PC-9 (cell line): ENCODE results near the gene VPS39. TPM values are rescaled to one million over a fixed set of nuclear protein-coding genes. Genes with fewer than 3 reads are reported as not detected.

Experiments
- BruUV-seq: library from RNA; stranded (reverse); fragments of 400-500 nt; replicated peaks from 2 replicates; lab custom pipeline; 2021; lab: Mats Ljungman, UMichigan
- CTCF ChIA-PET: fragments of 300-600 bp; sonication (Branson Sonifier 250); formaldehyde crosslinking; loops from one replicate; lab custom pipeline; 2022; ENCODE audit warnings: antibody characterized with exemption; lab: Charles Lee
- POLR2A ChIA-PET: fragments of 300-600 bp; sonication (Branson Sonifier 250); formaldehyde crosslinking; loops from one replicate; lab custom pipeline; 2022; ENCODE audit warnings: antibody characterized with exemption; ENCODE audit not compliant: unreplicated experiment; lab: Charles Lee
- DNase-seq, 2 experiments: peaks; one replicate each; pipeline versions ENCODE4 v3.0.0 to v3.0.0-alpha.2; 2015 to 2022; ENCODE audit warnings: mixed read lengths in 1 of 2
- H2AFZ ChIP-seq: fragments of 200-600 bp; sonication (generic); 2 replicates; pipeline ENCODE4 v1.8.1; 2017; ENCODE audit warnings: antibody characterized with exemption
- H3F3A ChIP-seq: fragments of 200-600 bp; sonication (generic); 2 replicates; pipeline ENCODE4 v1.8.1; 2017; ENCODE audit warnings: antibody characterized with exemption, mild to moderate bottlenecking, low read depth; ENCODE audit not compliant: insufficient read depth
- H3K27ac ChIP-seq: fragments of 200-600 bp; sonication (generic); 2 replicates; pipeline ENCODE4 v1.6.1; 2016; ENCODE audit warnings: mixed run types
- H3K27me3 ChIP-seq: fragments of 200-600 bp; sonication (generic); 2 replicates; pipeline ENCODE4 v1.6.1; 2016; ENCODE audit warnings: low read depth, mixed run types; ENCODE audit not compliant: insufficient read depth
- H3K36me3 ChIP-seq: fragments of 200-600 bp; sonication (generic); 2 replicates; pipeline ENCODE4 v1.6.1; 2016; ENCODE audit warnings: low read depth, mixed run types
- H3K4me1 ChIP-seq: fragments of 200-600 bp; sonication (generic); replicated peaks from 2 replicates; pipeline ENCODE4 v1.6.1; 2016; ENCODE audit warnings: mixed run types; ENCODE audit not compliant: insufficient read depth
- H3K4me2 ChIP-seq: fragments of 200-600 bp; sonication (generic); 2 replicates; pipeline ENCODE4 v1.6.1; 2017; ENCODE audit warnings: mixed run types
- H3K4me3 ChIP-seq: fragments of 200-600 bp; sonication (generic); 2 replicates; pipeline ENCODE4 v1.6.1; 2016; ENCODE audit warnings: mixed run types
- H3K79me2 ChIP-seq: fragments of 200-600 bp; sonication (generic); 2 replicates; pipeline ENCODE4 v1.6.1; 2017; ENCODE audit warnings: low read depth, mixed run types
- H3K9me2 ChIP-seq: fragments of 200-600 bp; sonication (generic); 2 replicates; pipeline ENCODE4 v1.8.1; 2017; ENCODE audit warnings: mild to moderate bottlenecking; ENCODE audit not compliant: insufficient read depth
- H3K9me3 ChIP-seq: fragments of 200-600 bp; sonication (generic); 2 replicates; pipeline ENCODE4 v1.8.1; 2016; ENCODE audit warnings: low read depth; ENCODE audit not compliant: insufficient read depth
- H4K20me1 ChIP-seq: fragments of 200-600 bp; sonication (generic); 2 replicates; pipeline ENCODE4 v1.8.1; 2017; ENCODE audit not compliant: insufficient read depth
- EZH2 ChIP-seq: fragments of 200-600 bp; sonication (generic); IDR thresholded peaks from 2 replicates; pipeline ENCODE4 v1.8.0; 2017; ENCODE audit warnings: antibody characterized with exemption, low read depth
- intact Hi-C: fragments of 100-400 bp; cut with micrococcal nuclease; formaldehyde crosslinking; loops from one replicate; pipeline ENCODE4 v1.10.0; 2022; ENCODE audit not compliant: unreplicated experiment
- total RNA-seq: library from RNA; stranded (reverse); gene quantifications from 2 replicates; pipeline ENCODE4 v1.2.3, GENCODE V29; 2021
- TF ChIP-seq, protein P1 (sequence below): fragments of 200-600 bp; sonication (generic); conservative IDR thresholded peaks from 2 replicates; pipeline ENCODE4 v1.6.1; 2017; ENCODE audit warnings: mixed run types, antibody characterized with exemption, mild to moderate bottlenecking, moderate library complexity

VPS39 gene
- total RNA-seq, 1 experiment from 2014 or later = 57.6 TPM

GRCh38 chr15:42143356-42143755, 64.7 kb downstream of the VPS39 start:
- no peak for TF ChIP-seq EZH2
- TF ChIP-seq, protein P1, sequence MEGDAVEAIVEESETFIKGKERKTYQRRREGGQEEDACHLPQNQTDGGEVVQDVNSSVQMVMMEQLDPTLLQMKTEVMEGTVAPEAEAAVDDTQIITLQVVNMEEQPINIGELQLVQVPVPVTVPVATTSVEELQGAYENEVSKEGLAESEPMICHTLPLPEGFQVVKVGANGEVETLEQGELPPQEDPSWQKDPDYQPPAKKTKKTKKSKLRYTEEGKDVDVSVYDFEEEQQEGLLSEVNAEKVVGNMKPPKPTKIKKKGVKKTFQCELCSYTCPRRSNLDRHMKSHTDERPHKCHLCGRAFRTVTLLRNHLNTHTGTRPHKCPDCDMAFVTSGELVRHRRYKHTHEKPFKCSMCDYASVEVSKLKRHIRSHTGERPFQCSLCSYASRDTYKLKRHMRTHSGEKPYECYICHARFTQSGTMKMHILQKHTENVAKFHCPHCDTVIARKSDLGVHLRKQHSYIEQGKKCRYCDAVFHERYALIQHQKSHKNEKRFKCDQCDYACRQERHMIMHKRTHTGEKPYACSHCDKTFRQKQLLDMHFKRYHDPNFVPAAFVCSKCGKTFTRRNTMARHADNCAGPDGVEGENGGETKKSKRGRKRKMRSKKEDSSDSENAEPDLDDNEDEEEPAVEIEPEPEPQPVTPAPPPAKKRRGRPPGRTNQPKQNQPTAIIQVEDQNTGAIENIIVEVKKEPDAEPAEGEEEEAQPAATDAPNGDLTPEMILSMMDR = no peak
- H3K27me3 ChIP-seq = no peaks in the 10 kb centered on the region
- no peaks in the 10 kb centered on the region for H4K20me1 ChIP-seq
- no peak overlapping the region for H3K4me3 ChIP-seq
- no peak overlapping the region for H2AFZ ChIP-seq
- CTCF ChIA-PET = no interaction called here
- H3K9me3 ChIP-seq = no peaks in the 10 kb centered on the region; the same call in 1 of the 2 replicates
- POLR2A ChIA-PET = no interaction called here
- no peak for DNase-seq
- H3K27ac ChIP-seq = no peak overlapping the region
- BruUV-seq = no TSS peak
- H3K79me2 ChIP-seq = no peaks in the 10 kb centered on the region
- H3K36me3 ChIP-seq = no peaks in the 10 kb centered on the region
- no peak overlapping the region for H3K4me2 ChIP-seq
- no peaks in the 10 kb centered on the region for H3K9me2 ChIP-seq
- intact Hi-C loops = no loop called here
- H3K4me1 ChIP-seq = no peaks in the 10 kb centered on the region
- no peaks in the 10 kb centered on the region for H3F3A ChIP-seq

DNA sequence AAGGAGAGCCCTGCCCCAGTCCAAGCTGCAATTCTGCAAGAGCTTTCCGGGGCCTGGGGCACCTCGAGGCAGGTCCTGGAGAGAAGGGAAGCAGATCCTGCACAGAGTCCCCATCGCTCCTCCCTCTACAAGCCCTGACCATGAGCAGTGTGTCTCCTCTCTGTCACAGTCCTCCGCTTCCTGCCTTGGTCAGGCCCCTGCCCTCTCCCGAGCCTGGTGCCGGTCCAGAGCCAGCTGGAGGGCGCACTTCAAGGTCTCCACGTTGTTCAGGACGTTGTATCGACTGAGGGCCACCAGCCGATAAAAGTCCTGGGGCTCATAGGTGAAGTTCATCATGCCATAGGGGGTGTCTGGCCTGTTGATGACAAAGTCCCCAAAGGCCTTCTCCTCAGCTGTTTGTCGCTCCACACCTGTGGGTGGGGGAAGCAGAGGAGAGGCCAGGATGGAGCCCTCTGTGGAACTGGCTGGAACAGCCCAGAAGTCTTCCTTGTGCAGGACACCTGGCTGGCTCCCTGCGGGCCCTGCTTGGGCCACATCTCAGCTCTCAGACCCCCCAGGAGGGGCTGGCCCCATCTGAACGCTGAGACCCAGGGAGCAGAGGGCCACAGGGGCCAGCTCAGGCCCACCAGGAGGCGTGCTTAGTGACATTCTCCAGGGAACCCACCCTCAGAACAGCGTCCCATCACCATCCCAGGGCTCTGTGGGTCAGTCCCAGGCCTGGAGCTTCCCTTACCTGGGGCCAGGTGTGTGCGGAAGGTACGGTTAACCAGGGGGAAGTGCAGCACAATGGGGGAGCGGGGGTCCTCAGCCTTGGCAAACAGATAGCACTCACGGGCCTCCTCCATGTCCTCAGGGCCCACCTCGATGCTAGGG, 66.1 kb downstream of the VPS39 start:
- DNase-seq = no peak
- H3K4me1 ChIP-seq = no peaks in the 10 kb centered on the region
- H3K9me3 ChIP-seq = no peaks in the 10 kb centered on the region; the same call in 1 of the 2 replicates
- no peaks in the 10 kb centered on the region for H4K20me1 ChIP-seq
- H3K27ac ChIP-seq = no peak overlapping the region
- H3K4me2 ChIP-seq = no peak overlapping the region
- H3K36me3 ChIP-seq = no peaks in the 10 kb centered on the region
- no peak overlapping the region for H3K4me3 ChIP-seq
- H3K9me2 ChIP-seq = no peaks in the 10 kb centered on the region
- intact Hi-C loops = no loop called here
- CTCF ChIA-PET = interaction anchor here (0.6 kb wide), 1 partner anchor 152 kb away, joined by 3 read pairs; no protein-coding TSS in a partner anchor
- H3K27me3 ChIP-seq = no peaks in the 10 kb centered on the region
- TF ChIP-seq, protein P1 = no peak
- TF ChIP-seq EZH2 = no peak
- no TSS peak for BruUV-seq
- POLR2A ChIA-PET = no interaction called here
- no peaks in the 10 kb centered on the region for H3K79me2 ChIP-seq
- no peak overlapping the region for H2AFZ ChIP-seq
- no peaks in the 10 kb centered on the region for H3F3A ChIP-seq

DNA sequence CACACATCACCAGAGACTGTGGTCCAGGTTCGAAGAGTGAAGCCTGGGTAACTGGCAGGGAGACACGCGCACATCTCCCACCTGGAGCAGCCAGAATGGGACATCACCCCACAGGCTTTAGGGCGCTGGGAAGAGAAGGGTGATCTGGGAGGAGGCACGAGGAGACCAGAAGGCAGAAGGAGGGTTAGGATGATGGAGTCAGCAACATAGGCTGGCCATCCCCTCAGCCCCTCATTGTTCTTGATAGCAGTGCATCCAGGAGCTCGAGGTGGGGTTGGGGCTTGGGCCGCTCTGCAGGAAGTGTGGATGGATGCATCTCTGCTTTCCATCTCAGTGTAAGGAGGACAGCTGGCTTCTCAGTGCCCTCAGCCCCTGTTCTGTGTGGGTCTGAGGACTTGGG, 66.9 kb downstream of the VPS39 start:
- Histone ChIP-seq H3K4me3 (no peak overlapping the region), H4K20me1 (no peaks in the 10 kb centered on the region), H3K4me1 (no peaks in the 10 kb centered on the region), H3K27ac (no peak overlapping the region), H3K9me2 (no peaks in the 10 kb centered on the region), H3K36me3 (no peaks in the 10 kb centered on the region), H3K27me3 (no peaks in the 10 kb centered on the region), H3K4me2 (no peak overlapping the region), H3K79me2 (no peaks in the 10 kb centered on the region), H3F3A (no peaks in the 10 kb centered on the region), H2AFZ (no peak overlapping the region), H3K9me3 (no peaks in the 10 kb centered on the region; the same call in 1 of the 2 replicates)
- intact Hi-C loops = no loop called here
- BruUV-seq = no TSS peak
- ChIA-PET POLR2A (no interaction called here), CTCF (no interaction called here)
- no peak for DNase-seq
- no peak for TF ChIP-seq EZH2
- TF ChIP-seq, protein P1 = no peak
